Inferior parietal cortex (tissue), 1 donor: ENCODE results near the gene GOSR1.
"Not testable (repeated sequence)": the region's sequence is repeated elsewhere in the genome, so short reads cannot be mapped to it uniquely, and the experiment has no call there.

ENCODE experiments used
- DNase-seq: peaks from one replicate; pipeline ENCODE4 v3.0.0-alpha.2; 2016; ENCODE audit errors: extremely low spot score

The GOSR1 gene

GRCh38 chr17:30505868-30506417 is 28.7 kb downstream of the GOSR1 start:
- DNase-seq = no peak

GRCh38 chr17:30506481-30506880 is 29.3 kb downstream of the GOSR1 start:
- no peak for DNase-seq

- DNase-seq = no peak
These were observed 36.1 kb downstream of the GOSR1 start for GRCh38 chr17:30513346-30513745.

GRCh38 chr17:30514895-30515596 is 37.8 kb downstream of the GOSR1 start:
- no peak for DNase-seq

- DNase-seq = no peak
These were observed 40.6 kb downstream of the GOSR1 start for GRCh38 chr17:30517786-30518185.

- no peak for DNase-seq
These were observed 42.0 kb downstream of the GOSR1 start for GRCh38 chr17:30519166-30519565.

GRCh38 chr17:30519707-30520106 is 42.5 kb downstream of the GOSR1 start:
- no peak for DNase-seq

- DNase-seq = no peak
These were observed 43.2 kb downstream of the GOSR1 start for GRCh38 chr17:30520436-30520835.

GRCh38 chr17:30520882-30521281 is 43.7 kb downstream of the GOSR1 start:
- no peak for DNase-seq

- no peak for DNase-seq
These were observed 44.6 kb downstream of the GOSR1 start for GRCh38 chr17:30521766-30522165.

- DNase-seq = not testable (repeated sequence)
These were observed 46.0 kb downstream of the GOSR1 start for GRCh38 chr17:30523236-30523635.

GRCh38 chr17:30524847-30525246 is 47.6 kb downstream of the GOSR1 start:
- peak; percentile 30 for DNase-seq

- no peak for DNase-seq
These were observed 49.2 kb downstream of the GOSR1 start for GRCh38 chr17:30526401-30526800.

GRCh38 chr17:30528701-30529100 is 51.5 kb downstream of the GOSR1 start:
- DNase-seq = not testable (repeated sequence)

- DNase-seq = no peak
These were observed 53.3 kb downstream of the GOSR1 start for GRCh38 chr17:30530346-30531025.

GRCh38 chr17:30532871-30533270 is 55.7 kb downstream of the GOSR1 start:
- DNase-seq = no peak

- DNase-seq = no peak
These were observed 57.1 kb downstream of the GOSR1 start for GRCh38 chr17:30534298-30534697.

- DNase-seq = no peak
These were observed 58.0 kb downstream of the GOSR1 start for GRCh38 chr17:30534938-30535921.

GRCh38 chr17:30536846-30537245 is 59.6 kb downstream of the GOSR1 start:
- not testable (repeated sequence) for DNase-seq

- DNase-seq = not testable (repeated sequence)
These were observed 60.5 kb downstream of the GOSR1 start for GRCh38 chr17:30537667-30538066.

GRCh38 chr17:30541802-30542201 is 64.6 kb downstream of the GOSR1 start:
- no peak for DNase-seq

GRCh38 chr17:30543456-30543855 is 66.2 kb downstream of the GOSR1 start:
- no peak for DNase-seq
